HepG2 (cell line): ENCODE results near the gene HPCAL1. TPM values are rescaled to one million over a fixed set of nuclear protein-coding genes. Genes with fewer than 3 reads are reported as not detected.

ENCODE experiments used
- ATAC-seq: fragments of 200-7000 bp; cut with Tn5 transposase; 3 replicates; pipeline ENCODE4 v1.9.1; 2020; ENCODE audit warnings: mild to moderate bottlenecking, moderate library complexity
- BruUV-seq: library from RNA; stranded (reverse); fragments of 400-500 nt; replicated peaks from 2 replicates; lab custom pipeline; 2021; lab: Mats Ljungman, UMichigan
- CTCF ChIA-PET: fragments of 300-600 bp; formaldehyde crosslinking; extraction: SDS; loops from one replicate; lab custom pipeline; 2021; ENCODE audit warnings: low total read pairs, inconsistent platforms, low intra/inter-chr PET ratio; lab: Yijun Ruan, JAX
- POLR2A ChIA-PET: fragments of 350-600 bp; sonication (Branson Sonifier 250); formaldehyde crosslinking; loops from one replicate; lab custom pipeline; 2020; ENCODE audit warnings: antibody characterized with exemption, inconsistent platforms; lab: Yijun Ruan, JAX
- DNase-seq: peaks from one replicate; pipeline ENCODE4 v3.0.0-alpha.2; 2015; ENCODE audit warnings: low spot score
- FAIRE-seq: peaks from 3 replicates; lab custom pipeline; 2011; peaks lifted over from hg19 to GRCh38; lab: Jason Lieb, UNC
- H2AFZ ChIP-seq: one replicate; pipeline ENCODE4 v1.6.1; 2011; ENCODE audit warnings: low read length, inconsistent platforms
- H3K27ac ChIP-seq: fragments of 300-600 bp; 3 replicates; pipeline ENCODE4 v1.8.0; 2011; ENCODE audit warnings: mixed run types, mild to moderate bottlenecking, mixed read lengths, low read length, inconsistent platforms; ENCODE audit not compliant: insufficient read depth; ENCODE audit errors: extremely low read length
- H3K27me3 ChIP-seq, 2 experiments: fragments of 200-600 bp in 1 of 2; 2 replicates in 1 of 2; 3 replicates in 1 of 2; pipeline versions ENCODE4 v1.6.0 to v1.8.0; 2011; ENCODE audit warnings: low read length in 2 of 2, mild to moderate bottlenecking in 2 of 2, moderate library complexity in 2 of 2, inconsistent platforms in 1 of 2; ENCODE audit not compliant: insufficient read depth in 2 of 2, control insufficient read depth in 1 of 2
- H3K36me3 ChIP-seq, 2 experiments: fragments of 200-600 bp in 1 of 2; replicated peaks in 1 of 2; 2 replicates in 1 of 2; 3 replicates in 1 of 2; pipeline versions ENCODE4 v1.5.1 to v1.8.0; 2011; ENCODE audit warnings: low read length in 2 of 2, inconsistent platforms in 1 of 2; ENCODE audit not compliant: insufficient read depth in 2 of 2, control insufficient read depth in 1 of 2
- H3K4me1 ChIP-seq: 2 replicates; pipeline ENCODE4 v1.5.1; 2012; ENCODE audit warnings: low read length, inconsistent platforms; ENCODE audit not compliant: insufficient read depth
- H3K4me2 ChIP-seq: 2 replicates; pipeline ENCODE4 v1.6.0; 2011; ENCODE audit warnings: low read depth, low read length, inconsistent platforms
- H3K4me3 ChIP-seq, 3 experiments: fragments of 200-600 bp in 1 of 3; sonication (generic), shearing (Covaris generic) in 1 of 3; replicated peaks in 1 of 3; 2 replicates each; pipeline ENCODE4 v1.5.1; 2011 to 2016; ENCODE audit warnings: low read length in 3 of 3, inconsistent platforms in 2 of 3, low read depth in 2 of 3, mild to moderate bottlenecking in 2 of 3, control low read depth in 1 of 3, mixed read lengths in 1 of 3; ENCODE audit not compliant: insufficient read depth in 1 of 3
- H3K79me2 ChIP-seq: one replicate; pipeline ENCODE4 v1.6.1; 2011; ENCODE audit warnings: low read length, inconsistent platforms; ENCODE audit not compliant: insufficient read depth
- H3K9ac ChIP-seq: 2 replicates; pipeline ENCODE4 v1.6.0; 2011; ENCODE audit warnings: mild to moderate bottlenecking, low read depth, low read length, inconsistent platforms; ENCODE audit not compliant: insufficient read depth
- H3K9me3 ChIP-seq: 2 replicates; pipeline ENCODE4 v1.5.1; 2012; ENCODE audit warnings: mild to moderate bottlenecking, low read length
- H4K20me1 ChIP-seq: 2 replicates; pipeline ENCODE4 v1.6.0; 2011; ENCODE audit warnings: inconsistent platforms, mild to moderate bottlenecking, low read length, moderate library complexity; ENCODE audit not compliant: insufficient read depth
- ATF2 ChIP-seq: sonication (generic); formaldehyde crosslinking; IDR thresholded peaks from 2 replicates; pipeline ENCODE4 v1.4.0; 2020; ENCODE audit warnings: missing genetic modification reagents
- FOXC1 ChIP-seq: sonication (generic); formaldehyde crosslinking; IDR thresholded peaks from 2 replicates; pipeline ENCODE4 v1.8.0; 2022; ENCODE audit warnings: mild to moderate bottlenecking, missing genetic modification reagents, borderline replicate concordance
- HNRNPUL1 ChIP-seq: fragments of 200-400 bp; formaldehyde crosslinking; IDR thresholded peaks from 2 replicates; pipeline ENCODE4 v1.6.1; 2017; ENCODE audit warnings: low read depth, mild to moderate bottlenecking, low read length, moderate library complexity
- KDM1A ChIP-seq: IDR thresholded peaks from 2 replicates; pipeline ENCODE4 v1.6.1; 2016; ENCODE audit warnings: missing compliant biosample characterization
- KLF6 ChIP-seq: IDR thresholded peaks from 2 replicates; pipeline ENCODE4 v1.8.0; 2016; ENCODE audit warnings: missing biosample characterization, missing genetic modification reagents
- MTERF4 ChIP-seq: sonication (generic); formaldehyde crosslinking; IDR thresholded peaks from 2 replicates; pipeline ENCODE4 v1.8.0; 2023; ENCODE audit warnings: mild to moderate bottlenecking, missing genetic modification reagents
- NFE2L2 ChIP-seq: fragments of 150-350 bp; IDR thresholded peaks from 2 replicates; pipeline ENCODE4 v1.6.1; 2014; ENCODE audit warnings: low read length
- PAWR ChIP-seq: sonication (generic); formaldehyde crosslinking; IDR thresholded peaks from 2 replicates; pipeline ENCODE4 v1.4.0; 2020; ENCODE audit warnings: missing genetic modification reagents, mild to moderate bottlenecking, borderline replicate concordance
- ZNF501 ChIP-seq: sonication (generic); formaldehyde crosslinking; IDR thresholded peaks from 2 replicates; pipeline ENCODE4 v1.5.1; 2020; ENCODE audit warnings: mild to moderate bottlenecking, moderate library complexity, missing genetic modification reagents
- ZNF724P ChIP-seq: sonication (generic); formaldehyde crosslinking; IDR thresholded peaks from 2 replicates; pipeline ENCODE4 v1.8.0; 2022; ENCODE audit warnings: missing genetic modification reagents, borderline replicate concordance
- ZNF841 ChIP-seq: sonication (generic); formaldehyde crosslinking; IDR thresholded peaks from 2 replicates; pipeline ENCODE4 v1.8.1; 2023; ENCODE audit warnings: missing genetic modification reagents, borderline replicate concordance
- in situ Hi-C: cut with HindIII; loops from 2 replicates; pipeline ENCODE4 v1.10.0; 2017; ENCODE audit warnings: low pct_unique_long_range_greater_than_20kb; ENCODE audit not compliant: extremely low pct_ligation_motif_present
- intact Hi-C: fragments of 100-400 bp; cut with micrococcal nuclease; formaldehyde crosslinking; loops from one replicate; pipeline ENCODE4 v1.10.0; 2022; ENCODE audit not compliant: unreplicated experiment
- polyA plus RNA-seq, 8 experiments: library from polyadenylated mRNA; depleted of rRNA in 3 of 8; stranded (reverse) in 7 of 8; unstranded in 1 of 8; fragments of >200 nt; fragmentation: Illumina TruSeq in 4 of 8; extraction: Trizol in 4 of 8; gene quantifications; 2 replicates each; pipeline versions ENCODE4 v1.2.1 to v1.2.3, GENCODE V29; 2011 to 2016; ENCODE audit warnings: low read depth in 4 of 8, missing spikeins in 1 of 8, mixed read lengths in 1 of 8; ENCODE audit not compliant: insufficient read depth in 1 of 8
- total RNA-seq, 5 experiments: library from RNA; depleted of rRNA; stranded (reverse); fragments of >200 nt; fragmentation: Illumina TruSeq; extraction: Trizol; gene quantifications; 2 replicates each; pipeline ENCODE4 v1.2.3, GENCODE V29; 2016; ENCODE audit warnings: low read depth in 1 of 5
- TF ChIP-seq, protein P1 (sequence below): IDR thresholded peaks from 2 replicates; pipeline ENCODE4 v1.6.1; 2016; ENCODE audit warnings: mild to moderate bottlenecking

The HPCAL1 gene
- total and polyA plus RNA-seq, 2 of the 13 experiments (the other 11 are each of a cell fraction or from before 2014, with no cell fraction given), result 29.5 to 29.9 TPM

DNA sequence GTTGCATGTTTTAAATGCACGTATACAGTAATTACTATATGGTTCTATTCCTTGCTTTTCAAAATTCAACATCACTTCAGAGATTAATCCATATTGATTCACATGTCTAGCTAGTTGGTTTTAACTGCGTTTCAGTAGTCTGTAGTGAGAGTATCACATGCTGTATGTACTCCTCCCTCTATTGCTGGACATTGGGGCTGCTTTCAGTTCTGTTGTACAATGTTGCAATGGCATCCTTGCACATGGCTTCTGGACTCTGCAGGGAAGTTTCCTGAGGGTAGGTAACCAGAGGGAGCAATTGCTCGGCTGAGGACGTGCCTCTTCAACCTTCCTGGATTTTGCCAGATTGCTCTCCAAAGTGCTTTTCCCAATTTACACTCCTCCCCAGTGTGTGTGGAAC is 10.7 kb upstream of the HPCAL1 start (continued):
- TF ChIP-seq ZNF724P, result no peak
- no peak for TF ChIP-seq KLF6
- TF ChIP-seq ATF2 (CRISPR knock-in tag), result no peak
- TF ChIP-seq, protein P1, sequence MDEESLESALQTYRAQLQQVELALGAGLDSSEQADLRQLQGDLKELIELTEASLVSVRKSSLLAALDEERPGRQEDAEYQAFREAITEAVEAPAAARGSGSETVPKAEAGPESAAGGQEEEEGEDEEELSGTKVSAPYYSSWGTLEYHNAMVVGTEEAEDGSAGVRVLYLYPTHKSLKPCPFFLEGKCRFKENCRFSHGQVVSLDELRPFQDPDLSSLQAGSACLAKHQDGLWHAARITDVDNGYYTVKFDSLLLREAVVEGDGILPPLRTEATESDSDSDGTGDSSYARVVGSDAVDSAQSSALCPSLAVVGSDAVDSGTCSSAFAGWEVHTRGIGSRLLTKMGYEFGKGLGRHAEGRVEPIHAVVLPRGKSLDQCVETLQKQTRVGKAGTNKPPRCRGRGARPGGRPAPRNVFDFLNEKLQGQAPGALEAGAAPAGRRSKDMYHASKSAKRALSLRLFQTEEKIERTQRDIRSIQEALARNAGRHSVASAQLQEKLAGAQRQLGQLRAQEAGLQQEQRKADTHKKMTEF (CRISPR knock-in tag), result no peak
- TF ChIP-seq MTERF4 (CRISPR knock-in tag), result no peak
- no peak for TF ChIP-seq KDM1A (CRISPR knock-in tag)
- no peak for TF ChIP-seq ZNF501
- TF ChIP-seq PAWR, result no peak
- no peak for TF ChIP-seq HNRNPUL1

GRCh38 chr2:10293603-10294002 is 9.1 kb upstream of the HPCAL1 start:
- no TSS peak for BruUV-seq
- CTCF ChIA-PET, result no interaction called here
- no peak overlapping the region for H3K9ac ChIP-seq
- H4K20me1 ChIP-seq, result no peaks in the 10 kb centered on the region
- no peak overlapping the region for H3K4me3 ChIP-seq
- peaks cover 14% of the 10 kb centered on the region for H3K9me3 ChIP-seq
- no peaks in the 10 kb centered on the region for H3K36me3 ChIP-seq
- H2AFZ ChIP-seq, result no peak overlapping the region
- TF ChIP-seq FOXC1 (CRISPR knock-in tag), result no peak
- peak; percentile 47; the same call in 1 of the 2 replicates for TF ChIP-seq NFE2L2
- TF ChIP-seq ZNF841 (CRISPR knock-in tag), result no peak
- TF ChIP-seq, all 625 proteins: peak for 1
- Histone ChIP-seq H3K27ac (no peak overlapping the region), H3K79me2 (no peaks in the 10 kb centered on the region), H3K4me1 (peaks cover 15% of the 10 kb centered on the region), H3K4me2 (no peak overlapping the region), H3K27me3 (no peaks in the 10 kb centered on the region)
- DNase-seq (no peak), FAIRE-seq (no peak), ATAC-seq (no peak)
- POLR2A ChIA-PET, result no interaction called here
- intact Hi-C loops, result no loop called here
- in situ Hi-C loops, result no loop called here
